Activated naive CD4-positive, alpha-beta T cell treated with anti-CD3 and anti-CD28 coated beads, Interleukin-2, amount 10 ng/mL, durations not matched to agents 7 days and 5 days (primary cell): ENCODE data around the gene PLEKHM3.

ENCODE experiments used
- CTCF ChIA-PET: fragments of 350-600 bp; sonication (Branson Sonifier 250); formaldehyde crosslinking; loops from one replicate; lab custom pipeline; 2021; ENCODE audit warnings: antibody characterized with exemption; lab: Charles Lee
- DNase-seq: peaks from one replicate; pipeline ENCODE4 v3.0.0-alpha.2; 2020
- H3K27ac Mint-ChIP-seq: one replicate; pipeline ENCODE4 v1.8.0; 2021; ENCODE audit warnings: mild to moderate bottlenecking, moderate library complexity, mixed read lengths
- H3K27me3 Mint-ChIP-seq: one replicate; pipeline ENCODE4 v1.8.0; 2021; ENCODE audit warnings: mild to moderate bottlenecking, mixed read lengths
- H3K36me3 Mint-ChIP-seq: one replicate; pipeline ENCODE4 v1.8.0; 2021; ENCODE audit warnings: mixed read lengths
- H3K4me1 Mint-ChIP-seq: one replicate; pipeline ENCODE4 v1.8.0; 2021; ENCODE audit warnings: mixed read lengths
- H3K4me3 Mint-ChIP-seq: one replicate; pipeline ENCODE4 v1.8.0; 2021; ENCODE audit warnings: mild to moderate bottlenecking, moderate library complexity, mixed read lengths
- H3K9me3 Mint-ChIP-seq: one replicate; pipeline ENCODE4 v1.8.0; 2021; ENCODE audit warnings: mixed read lengths

Gene PLEKHM3

DNA sequence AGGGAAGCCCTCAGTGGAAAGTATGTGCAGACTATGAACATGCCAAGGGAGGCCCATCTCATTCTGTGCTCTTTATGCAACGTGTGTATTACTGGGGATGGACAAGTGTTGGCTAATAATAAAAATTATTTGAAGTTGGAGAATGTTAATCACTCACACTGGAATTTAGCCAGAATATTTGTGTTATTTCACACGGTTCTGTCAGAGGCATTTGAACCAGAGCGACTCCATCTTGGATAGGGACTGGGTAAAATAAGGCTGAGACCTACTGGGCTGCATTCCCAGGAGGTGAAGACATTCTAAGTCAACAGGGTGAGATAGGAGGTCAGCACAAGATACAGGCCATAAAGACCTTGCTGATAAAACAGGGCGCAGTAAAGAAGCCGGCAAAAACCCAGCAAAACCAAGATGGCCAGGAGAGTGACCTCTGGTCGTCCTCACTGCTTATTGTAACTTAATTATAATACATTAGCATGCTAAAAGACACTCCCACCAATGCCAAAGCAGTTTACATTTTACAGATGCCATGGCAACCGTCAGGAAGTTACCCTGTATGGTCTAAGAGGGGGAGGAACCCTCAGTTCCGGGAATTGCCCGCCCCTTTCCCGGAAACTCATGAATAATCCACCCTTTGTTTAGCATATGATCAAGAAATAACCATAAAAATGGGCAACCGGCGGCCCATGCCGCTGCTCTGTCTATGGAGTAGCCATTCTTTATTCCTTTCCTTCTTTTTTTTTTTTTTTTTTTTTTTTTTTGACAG, 253.1 kb downstream of the PLEKHM3 start:
- H3K9me3 Mint-ChIP-seq = no peaks in the 10 kb centered on the region
- DNase-seq = peak; percentile 42
- H3K36me3 Mint-ChIP-seq = no peaks in the 10 kb centered on the region
- H3K27ac Mint-ChIP-seq = no peak overlapping the region
- CTCF ChIA-PET = no interaction called here
- H3K4me1 Mint-ChIP-seq = peaks cover 28% of the 10 kb centered on the region
- H3K27me3 Mint-ChIP-seq = peaks cover 61% of the 10 kb centered on the region
- no peak overlapping the region for H3K4me3 Mint-ChIP-seq

DNA sequence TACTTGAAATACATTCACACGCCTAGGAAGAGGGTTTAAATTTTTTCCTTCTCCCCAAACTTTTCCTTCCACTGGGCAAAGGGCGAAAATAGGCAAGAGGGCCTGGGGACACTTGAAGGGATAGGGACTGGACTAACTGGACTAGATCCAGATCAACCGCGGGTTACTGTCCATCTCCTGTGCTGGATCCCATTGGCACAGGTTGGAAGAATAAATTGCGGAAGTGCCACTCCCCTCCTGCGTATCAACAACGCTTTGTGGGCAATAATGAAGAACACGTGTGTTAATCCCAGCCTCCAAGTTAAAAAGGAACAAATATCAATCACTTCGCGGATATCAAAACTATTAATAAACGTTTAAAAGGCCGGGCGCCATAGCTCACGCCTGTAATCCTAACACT, 253.9 kb downstream of the PLEKHM3 start:
- Mint-ChIP-seq H3K27me3 (peaks cover 66% of the 10 kb centered on the region), H3K4me1 (peaks cover 34% of the 10 kb centered on the region), H3K4me3 (no peak overlapping the region), H3K27ac (no peak overlapping the region), H3K9me3 (no peaks in the 10 kb centered on the region), H3K36me3 (no peaks in the 10 kb centered on the region)
- DNase-seq = no peak
- CTCF ChIA-PET = no interaction called here
